SK-N-MC (cell line): Measurements from ENCODE around the gene MALRD1.

Experiments
- EZH2 ChIP-seq: fragments of 200-600 bp; sonication (generic); IDR thresholded peaks from one replicate; pipeline ENCODE4 v1.6.1; 2017; ENCODE audit warnings: antibody characterized with exemption
- POLR2AphosphoS5 ChIP-seq: IDR thresholded peaks from 2 replicates; pipeline ENCODE4 v1.6.1; 2012; ENCODE audit warnings: mild to moderate bottlenecking, low read depth, low read length, borderline replicate concordance

DNA sequence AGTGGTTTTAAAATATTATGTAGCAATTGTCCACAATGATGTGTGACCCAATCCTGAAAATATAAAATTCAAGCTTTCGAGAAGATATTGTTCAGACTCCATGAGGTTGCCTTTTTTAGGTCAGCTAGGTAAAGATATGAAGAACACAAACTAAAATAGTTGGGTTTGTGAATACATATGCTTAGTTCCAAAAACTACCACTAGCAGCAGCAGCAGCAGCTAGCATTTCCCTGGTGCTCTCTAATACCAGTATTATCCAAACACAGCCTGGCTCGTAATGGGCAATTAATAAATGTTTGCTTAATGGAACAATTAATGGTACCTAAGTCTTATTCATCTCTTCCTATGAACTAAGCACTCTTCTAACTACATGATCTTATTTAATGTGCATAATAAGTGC is 362.5 kb downstream of the MALRD1 start:
- no peak for TF ChIP-seq EZH2
- no peak for TF ChIP-seq POLR2AphosphoS5
